Right renal cortex interstitium (tissue), 3 donors: ENCODE data around the gene HACD3. TPM values are rescaled to one million over a fixed set of nuclear protein-coding genes. Genes with fewer than 3 reads are reported as not detected.

Source experiments
- polyA plus RNA-seq, 3 donors: library from polyadenylated mRNA; unstranded; fragments of 120-200 nt; gene quantifications; one replicate each; pipeline ENCODE4 v1.2.1, GENCODE V29; 2013; ENCODE audit not compliant: insufficient read length in 3 of 3

The HACD3 gene
- polyA plus RNA-seq, 3 donors = 183 to 199 (median 189) TPM

Other genes starting within 250 kb of the HACD3 start
- gene PARP16, start 243.6 kb upstream of the HACD3 start, polyA plus RNA-seq = 10 to 100 TPM; 15.4 to 18.5 (median 15.6) TPM
- gene RNU5A-1, start 234.4 kb upstream of the HACD3 start, polyA plus RNA-seq = not detected
- not detected for gene RNU5B-1, start 225.8 kb upstream of the HACD3 start, polyA plus RNA-seq
- gene IGDCC3, start 152.5 kb upstream of the HACD3 start, polyA plus RNA-seq = 1 to 10 TPM; 6.1 to 7.1 (median 6.4) TPM
- 10 to 100 TPM; 10.2 to 11.4 (median 10.6) TPM for gene IGDCC4, start 107.5 kb upstream of the HACD3 start, polyA plus RNA-seq
- gene DPP8, start 12.8 kb upstream of the HACD3 start, polyA plus RNA-seq = 10 to 100 TPM; 25.5 to 27.8 (median 26.7) TPM
- 10 to 100 TPM; 50.8 to 57.6 (median 54.0) TPM for gene INTS14, start 80.7 kb downstream of the HACD3 start, polyA plus RNA-seq
- gene SLC24A1, start 91.5 kb downstream of the HACD3 start, polyA plus RNA-seq = 10 to 100 TPM; 20.5 to 23.1 (median 21.2) TPM